NCI-H460 (cell line): ENCODE results near the gene HSD17B8. TPM values are rescaled to one million over a fixed set of nuclear protein-coding genes. Genes with fewer than 3 reads are reported as not detected.

Source experiments
- DNase-seq: peaks from one replicate; pipeline ENCODE4 v3.0.0-alpha.2; 2016; ENCODE audit warnings: low read depth; ENCODE audit errors: extremely low read depth
- polyA plus RNA-seq: library from polyadenylated mRNA; depleted of rRNA; stranded (reverse); fragments of >200 nt; gene quantifications from 2 replicates; pipeline ENCODE4 v1.2.3, GENCODE V29; 2014; cell fraction: nucleus; rRNA removed
- total RNA-seq: library from RNA; depleted of rRNA; stranded (reverse); fragments of >200 nt; shearing (Covaris generic); gene quantifications from 2 replicates; pipeline ENCODE4 v1.2.3, GENCODE V29; 2014; rRNA removed

Gene HSD17B8
- total RNA-seq = 10.3 and 12.5 TPM in 2 replicates
- polyA plus RNA-seq = 18.2 and 20.8 TPM in 2 replicates

DNA sequence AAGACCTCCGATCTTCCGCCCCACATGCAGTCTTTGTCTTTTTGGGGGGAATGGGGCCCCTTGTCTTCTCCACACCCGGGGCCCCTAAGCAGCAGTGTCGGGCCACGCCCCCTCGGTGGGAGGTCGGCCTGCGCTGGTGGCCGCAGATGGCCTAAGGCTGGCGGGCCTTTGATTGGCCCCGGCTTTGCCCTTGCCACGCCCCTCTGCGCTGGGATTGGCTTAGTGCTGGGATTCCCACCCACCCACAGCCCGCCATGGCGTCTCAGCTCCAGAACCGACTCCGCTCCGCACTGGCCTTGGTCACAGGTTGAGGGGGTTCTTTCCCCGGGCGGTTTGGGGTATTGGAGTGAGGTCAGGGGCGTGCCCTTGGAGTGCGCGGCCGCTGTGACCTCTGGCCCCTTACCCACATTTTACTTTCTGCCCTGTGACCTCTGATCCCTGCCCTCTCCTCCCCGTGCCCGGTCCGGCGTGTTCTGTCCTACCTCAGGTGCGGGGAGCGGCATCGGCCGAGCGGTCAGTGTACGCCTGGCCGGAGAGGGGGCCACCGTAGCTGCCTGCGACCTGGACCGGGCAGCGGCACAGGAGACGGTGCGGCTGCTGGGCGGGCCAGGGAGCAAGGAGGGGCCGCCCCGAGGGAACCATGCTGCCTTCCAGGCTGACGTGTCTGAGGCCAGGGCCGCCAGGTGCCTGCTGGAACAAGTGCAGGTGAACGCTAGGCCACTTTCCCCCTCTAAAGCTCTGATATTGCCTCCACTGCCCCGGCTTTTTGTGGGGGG, at the start of gene HSD17B8:
HSD17B8 (plus strand) TSS at position 241 of the 776 bp plus-strand sequence; CDS start at position 255, 14 bp downstream.
- DNase-seq = peak; percentile 86

DNA sequence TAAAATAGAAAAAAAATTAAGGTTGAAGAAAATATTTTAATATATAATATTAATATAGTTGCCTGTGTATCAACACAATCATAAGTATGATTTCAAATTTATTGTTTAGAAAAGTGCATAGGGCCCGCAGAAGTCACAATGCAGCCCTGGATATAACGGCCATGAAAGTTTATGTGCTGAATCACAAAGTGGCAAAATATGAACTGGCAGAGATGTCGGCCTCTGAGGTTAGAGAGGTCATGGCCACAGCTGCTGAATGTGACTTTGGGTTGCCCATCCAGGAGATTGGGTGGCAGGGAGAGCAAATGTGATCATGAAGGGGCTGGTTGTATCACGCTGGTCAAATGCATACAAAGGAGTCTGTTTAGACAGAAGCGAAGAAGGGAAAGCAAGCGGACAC, 47.9 kb upstream of the HSD17B8 start:
- DNase-seq = no peak

DNA sequence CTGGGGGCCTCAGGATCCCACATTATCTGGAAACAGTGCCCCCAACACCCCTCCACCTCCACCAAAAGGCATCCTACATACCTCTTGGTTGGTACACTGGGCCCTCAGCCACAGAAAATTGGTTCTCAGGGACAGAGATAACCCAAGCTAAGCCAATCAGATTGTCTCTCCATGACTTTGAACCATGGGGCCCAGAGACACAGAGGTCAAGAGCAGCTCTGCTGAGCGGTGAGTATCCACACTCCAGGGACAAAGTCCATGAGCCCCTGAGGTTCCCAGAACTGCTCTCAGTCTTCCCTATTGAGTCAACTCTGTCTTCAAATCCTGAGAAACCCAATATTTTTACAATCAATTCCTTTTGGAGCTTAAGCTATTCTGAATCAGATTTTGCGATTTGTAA, 47.5 kb upstream of the HSD17B8 start:
- no peak for DNase-seq

GRCh38 chr6:33160096-33160495, 44.4 kb upstream of the HSD17B8 start:
- no peak for DNase-seq

- DNase-seq = no peak
Observed at GRCh38 chr6:33160728-33161344, 43.6 kb upstream of the HSD17B8 start.

- peak; percentile 44 for DNase-seq
Observed at GRCh38 chr6:33161354-33162331, 42.8 kb upstream of the HSD17B8 start.

DNA sequence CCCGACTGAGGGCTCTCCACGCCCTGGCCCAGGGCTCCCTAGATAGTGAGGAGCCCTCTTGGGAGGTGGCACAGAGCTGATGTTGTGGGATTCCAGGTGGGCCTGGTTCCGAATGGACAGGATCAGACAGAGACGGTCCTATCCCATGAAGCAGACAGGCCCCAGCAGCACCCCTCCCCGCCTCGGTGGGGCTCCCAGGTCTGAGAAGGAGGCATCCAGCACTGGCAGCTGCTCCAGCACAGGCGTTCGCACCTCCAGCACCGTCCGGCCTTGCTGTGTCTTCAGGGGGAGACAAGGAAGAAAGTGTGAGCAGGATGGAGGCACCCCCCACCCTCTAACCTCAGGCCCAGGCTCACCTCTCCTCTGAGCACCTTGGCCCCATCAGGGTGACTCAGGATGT, 40.9 kb upstream of the HSD17B8 start:
- no peak for DNase-seq

DNA sequence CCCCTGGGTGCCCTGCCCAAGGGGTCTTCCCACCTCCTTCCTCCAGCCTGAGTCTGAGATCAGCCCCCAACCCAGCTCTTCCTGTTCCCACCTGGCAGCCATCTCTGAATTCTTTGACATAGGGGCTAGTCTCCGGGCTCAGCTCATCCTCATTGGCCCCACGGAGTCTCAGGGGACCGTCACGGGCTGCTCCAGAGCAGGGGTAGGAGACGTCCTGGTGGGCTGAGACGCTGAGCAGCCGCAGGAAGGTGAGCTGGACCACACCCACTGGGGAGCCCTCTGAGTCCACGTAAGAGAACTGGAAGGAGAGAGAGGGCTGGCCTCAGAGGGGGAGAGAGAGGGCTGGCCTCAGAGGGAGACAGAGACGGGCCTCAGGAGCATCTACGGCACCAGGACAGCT, 40.3 kb upstream of the HSD17B8 start:
- DNase-seq = no peak

GRCh38 chr6:33164665-33165373, 39.6 kb upstream of the HSD17B8 start:
- DNase-seq = no peak

DNA sequence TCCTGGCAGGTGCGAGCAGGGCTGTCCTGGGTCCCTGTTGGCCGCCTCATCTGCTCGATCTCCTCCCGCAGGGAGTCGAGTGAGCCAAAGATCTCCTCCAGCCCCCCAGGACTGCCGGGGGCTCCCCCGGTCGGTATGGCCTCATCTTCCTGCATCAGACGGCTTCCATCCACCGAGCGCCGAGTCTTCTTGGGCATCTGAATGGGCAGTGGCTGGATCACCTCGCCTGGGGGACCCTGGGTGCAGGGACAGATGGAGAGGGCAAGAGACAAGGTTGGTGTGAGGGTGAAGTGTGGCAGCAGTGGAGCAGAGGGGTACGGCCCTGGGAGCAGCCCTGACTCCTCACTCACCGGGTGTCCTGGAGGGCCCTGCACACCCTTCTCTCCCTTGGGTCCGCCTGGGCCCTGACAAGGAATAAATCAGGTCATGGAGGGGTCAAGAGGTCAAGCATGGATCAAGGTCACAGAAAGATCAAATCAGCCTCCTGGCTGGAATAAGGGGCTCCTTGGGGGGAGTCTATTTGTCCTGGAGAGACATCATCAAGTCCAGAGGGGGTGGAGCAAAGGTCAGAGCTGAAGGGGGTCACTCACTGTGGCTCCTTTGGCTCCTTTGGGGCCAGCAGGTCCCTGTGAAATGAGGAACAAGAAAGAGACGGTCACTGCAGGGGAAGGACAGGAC, 38.7 kb upstream of the HSD17B8 start:
- no peak for DNase-seq

DNA sequence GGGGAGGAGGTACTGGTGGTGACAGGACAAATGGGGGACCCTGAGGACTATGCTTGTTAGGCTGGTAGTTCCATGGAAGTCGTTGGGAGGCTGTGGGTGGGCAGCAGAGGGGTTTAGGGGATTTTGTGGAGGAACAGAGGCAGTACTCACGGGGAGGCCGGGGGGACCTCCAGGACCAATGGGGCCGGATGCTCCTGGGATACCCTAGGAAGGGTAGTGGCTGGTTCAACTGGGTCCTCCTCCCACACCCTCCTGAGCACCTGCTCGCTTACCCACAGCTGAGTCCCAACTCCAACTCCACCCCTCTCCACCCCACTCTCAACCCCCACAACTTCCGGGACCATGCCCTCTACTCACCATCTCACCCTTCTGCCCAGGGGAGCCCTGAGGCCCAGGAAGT, 38.1 kb upstream of the HSD17B8 start:
- no peak for DNase-seq

DNA sequence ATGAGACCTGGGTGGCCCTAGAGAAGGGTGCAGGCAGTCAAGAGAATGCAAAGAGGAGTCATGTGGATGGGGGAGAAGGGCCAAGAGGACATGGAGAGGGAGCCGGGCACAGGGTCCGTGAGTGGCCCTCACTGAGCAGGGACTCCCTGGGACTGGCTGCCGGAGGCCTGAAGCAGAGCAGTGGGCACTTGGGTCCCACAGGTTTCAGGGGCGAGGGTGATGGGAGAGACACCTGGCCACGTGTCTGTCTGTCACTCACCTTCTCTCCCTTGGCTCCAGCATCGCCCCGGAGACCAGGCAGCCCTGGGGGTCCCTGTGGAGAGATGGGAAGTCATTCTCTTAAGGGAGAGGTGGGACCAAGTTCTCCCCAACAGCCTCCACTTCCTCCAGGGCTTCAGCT, 37.6 kb upstream of the HSD17B8 start:
- DNase-seq = no peak

GRCh38 chr6:33167374-33168283, 36.8 kb upstream of the HSD17B8 start:
- no peak for DNase-seq

DNA sequence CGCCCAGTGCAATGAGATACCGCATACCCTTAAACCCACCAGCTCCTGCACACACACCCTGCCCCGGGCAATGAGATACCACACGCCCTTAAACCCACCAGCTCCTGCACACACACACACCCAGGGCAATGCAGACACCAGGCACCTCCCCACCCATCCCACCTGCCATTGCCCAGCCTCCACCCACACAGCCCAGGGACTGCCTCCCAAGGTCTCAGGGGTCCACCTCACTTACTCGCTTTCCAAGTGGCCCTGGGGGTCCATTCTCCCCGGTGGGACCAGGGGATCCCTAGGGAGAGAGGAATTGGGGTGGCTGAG, 36.2 kb upstream of the HSD17B8 start:
- DNase-seq = no peak

DNA sequence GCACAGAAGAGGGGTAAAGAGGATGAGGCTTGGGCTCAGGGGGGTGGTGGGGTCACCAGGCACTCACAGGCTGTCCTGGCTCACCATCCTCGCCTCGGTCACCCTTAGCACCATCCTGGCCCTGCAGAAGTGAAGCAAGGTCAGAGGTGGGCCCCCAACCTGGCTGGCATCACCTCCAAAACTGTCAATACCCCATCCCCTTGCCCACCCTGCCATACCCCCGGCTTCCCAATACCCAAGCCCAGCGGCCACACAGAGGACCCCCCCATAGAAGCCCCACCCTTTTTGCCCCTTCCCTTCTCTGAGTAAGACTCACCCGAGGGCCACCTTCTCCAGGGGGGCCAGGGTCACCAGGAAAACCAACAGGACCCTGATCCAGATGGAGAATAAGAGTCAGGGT, 35.8 kb upstream of the HSD17B8 start:
- DNase-seq = no peak

DNA sequence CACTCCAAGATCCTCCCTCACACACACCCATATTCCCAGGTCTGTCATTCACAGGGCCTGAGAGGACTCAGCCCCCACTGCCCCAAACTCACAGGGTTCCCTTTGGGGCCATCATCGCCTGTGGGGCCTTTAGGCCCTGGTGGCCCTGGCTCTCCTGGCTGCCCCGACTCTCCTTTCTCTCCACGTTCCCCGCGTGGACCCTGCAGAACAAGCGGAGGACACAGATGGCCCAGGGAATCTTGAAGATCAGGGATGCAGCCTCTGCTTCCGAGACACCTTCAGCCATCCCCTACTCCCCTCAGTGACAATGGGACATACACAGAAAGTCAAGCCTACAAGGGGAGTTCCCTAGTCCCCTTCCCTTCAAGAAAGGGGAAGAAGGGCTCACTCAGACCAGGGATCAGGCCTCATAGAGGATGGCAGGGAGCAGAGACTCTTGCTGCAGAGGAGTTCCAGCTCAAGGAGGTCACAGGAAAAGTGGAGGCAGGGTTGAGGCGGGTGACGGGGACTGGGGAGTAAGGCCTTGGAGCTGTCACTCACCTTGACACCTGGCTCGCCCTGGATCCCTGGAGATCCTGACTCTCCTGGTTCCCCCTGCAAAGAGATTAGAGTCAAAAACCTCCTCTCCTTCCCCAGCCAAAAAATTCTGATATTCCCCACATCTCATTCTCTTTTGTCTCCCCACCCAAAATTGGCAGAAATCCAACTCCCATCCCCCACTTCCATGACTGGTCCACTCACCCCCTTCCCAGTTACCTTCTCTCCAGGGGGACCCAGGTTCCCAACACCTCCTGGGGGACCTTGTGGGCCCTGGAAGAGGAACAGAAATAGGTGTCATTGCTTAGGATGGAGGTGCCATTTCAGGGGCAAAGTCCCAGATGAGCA, 34.9 kb upstream of the HSD17B8 start:
- no peak for DNase-seq

GRCh38 chr6:33170176-33171015, 34.1 kb upstream of the HSD17B8 start:
- DNase-seq = no peak
